Left lobe of liver (tissue), 2 donors: ENCODE results near the gene ACP7. TPM values are rescaled to one million over a fixed set of nuclear protein-coding genes. Genes with fewer than 3 reads are reported as not detected.
"Not testable (repeated sequence)": the region's sequence is repeated elsewhere in the genome, so short reads cannot be mapped to it uniquely, and the experiment has no call there.

ENCODE experiments used
- ATAC-seq: fragments of 200-7000 bp; cut with Tn5 transposase; one replicate; pipeline ENCODE4 v1.9.1; 2020; ENCODE audit warnings: mild to moderate bottlenecking, moderate library complexity
- DNase-seq: peaks from one replicate; pipeline ENCODE4 v3.0.0-alpha.2; 2020; ENCODE audit warnings: low spot score
- total RNA-seq: library from RNA; stranded (reverse); gene quantifications from one replicate; pipeline ENCODE4 v1.2.1, GENCODE V29; 2021
- donor health status: DM: no; HTN: no; CAD: no; lungs with moderate emphysema.
- donor health status: DM: no; HTN: yes; CAD: no.

The ACP7 gene
- total RNA-seq, 1 donor from 2014 or later: not detected

GRCh38 chr19:39129116-39129515 is 44.9 kb downstream of the ACP7 start:
- DNase-seq (no peak), ATAC-seq (no peak)

GRCh38 chr19:39130337-39131254 is 46.4 kb downstream of the ACP7 start:
- DNase-seq: no peak

GRCh38 chr19:39131255-39131755 is 47.1 kb downstream of the ACP7 start:
- DNase-seq: no peak
- no peak for ATAC-seq

More at GRCh38 chr19:39130337-39131254, 46.4 kb downstream of the ACP7 start:
- no peak for ATAC-seq

- no peak for ATAC-seq
- DNase-seq: no peak
These were observed 48.3 kb downstream of the ACP7 start for GRCh38 chr19:39132344-39132969.

GRCh38 chr19:39133431-39134270 is 49.5 kb downstream of the ACP7 start:
- ATAC-seq (no peak), DNase-seq (no peak)

- DNase-seq (no peak), ATAC-seq (no peak)
These were observed 51.5 kb downstream of the ACP7 start for GRCh38 chr19:39135701-39136100.

GRCh38 chr19:39136225-39136940 is 52.2 kb downstream of the ACP7 start:
- ATAC-seq (no peak), DNase-seq (no peak)

GRCh38 chr19:39137131-39137530 is 53.0 kb downstream of the ACP7 start:
- ATAC-seq: no peak
- no peak for DNase-seq

- ATAC-seq (no peak), DNase-seq (no peak)
These were observed 54.3 kb downstream of the ACP7 start for GRCh38 chr19:39138221-39139211.

- ATAC-seq: no peak
- DNase-seq: no peak
These were observed 55.2 kb downstream of the ACP7 start for GRCh38 chr19:39139305-39139874.

GRCh38 chr19:39139971-39140453 is 55.8 kb downstream of the ACP7 start:
- ATAC-seq (no peak), DNase-seq (no peak)

GRCh38 chr19:39140594-39140993 is 56.4 kb downstream of the ACP7 start:
- ATAC-seq: no peak
- no peak for DNase-seq

- ATAC-seq (no peak), DNase-seq (no peak)
These were observed 57.8 kb downstream of the ACP7 start for GRCh38 chr19:39141929-39142328.

GRCh38 chr19:39142630-39143029 is 58.5 kb downstream of the ACP7 start:
- no peak for ATAC-seq
- no peak for DNase-seq

- ATAC-seq: peak; percentile 23
- not testable (repeated sequence) for DNase-seq
These were observed 59.7 kb downstream of the ACP7 start for GRCh38 chr19:39143757-39144289.

- ATAC-seq (peak; percentile 57), DNase-seq (no peak)
These were observed 60.3 kb downstream of the ACP7 start for GRCh38 chr19:39144290-39145071.

GRCh38 chr19:39145180-39145953 is 61.2 kb downstream of the ACP7 start:
- no peak for DNase-seq
- ATAC-seq: peak; percentile 11
